OCI-LY3 (cell line): Measurements from ENCODE around the gene PIGT.
"Not testable (repeated sequence)": the region's sequence is repeated elsewhere in the genome, so short reads cannot be mapped to it uniquely, and the experiment has no call there.

Source experiments
- H2AFZ ChIP-seq: fragments of 200-600, 300-600 bp; shearing (Covaris generic); 2 replicates; pipeline ENCODE4 v1.6.0; 2014; ENCODE audit warnings: antibody characterized with exemption, low read depth, low read length
- H3K27ac ChIP-seq: fragments of 200-600, 300-600 bp; sonication (generic); 2 replicates; pipeline ENCODE4 v1.5.1; 2014; ENCODE audit warnings: mild to moderate bottlenecking, low read length, moderate library complexity, mixed read lengths
- H3K27me3 ChIP-seq: fragments of 200-600, 300-600 bp; sonication (generic); 2 replicates; pipeline ENCODE4 v1.6.1; 2014; ENCODE audit warnings: low read depth, low read length, mixed read lengths
- H3K36me3 ChIP-seq: fragments of 200-600, 300-600 bp; sonication (generic); replicated peaks from 2 replicates; pipeline ENCODE3; 2014; ENCODE audit warnings: low read depth, low read length, mixed read lengths
- H3K4me1 ChIP-seq: fragments of 300-600, 200-600 bp; sonication (generic); 2 replicates; pipeline ENCODE4 v1.6.1; 2014; ENCODE audit warnings: low read length, mixed read lengths
- H3K4me2 ChIP-seq: fragments of 200-600, 300-600 bp; sonication (generic); 2 replicates; pipeline ENCODE4 v1.6.1; 2014; ENCODE audit warnings: low read length, mixed read lengths
- H3K4me3 ChIP-seq: fragments of 300-600, 200-600 bp; sonication (generic); 2 replicates; pipeline ENCODE4 v1.5.1; 2014; ENCODE audit warnings: antibody characterized with exemption, mild to moderate bottlenecking, low read length, moderate library complexity
- H3K79me2 ChIP-seq: fragments of 300-600, 200-600 bp; shearing (Covaris generic); 2 replicates; pipeline ENCODE4 v1.6.1; 2014; ENCODE audit warnings: mild to moderate bottlenecking, low read length, mixed read lengths
- H3K9ac ChIP-seq: fragments of 300-600, 200-600 bp; shearing (Covaris generic); 2 replicates; pipeline ENCODE4 v1.6.0; 2014; ENCODE audit warnings: mild to moderate bottlenecking, low read length, moderate library complexity
- H3K9me3 ChIP-seq: fragments of 200-600, 300-600 bp; shearing (Covaris generic); 2 replicates; pipeline ENCODE4 v1.6.1; 2014; ENCODE audit warnings: low read length, mixed read lengths; ENCODE audit not compliant: insufficient read depth
- H4K20me1 ChIP-seq: fragments of 200-600, 300-600 bp; sonication (generic); 2 replicates; pipeline ENCODE4 v1.6.1; 2016; ENCODE audit warnings: low read length, mixed read lengths; ENCODE audit not compliant: insufficient read depth
- EZH2phosphoT487 ChIP-seq: fragments of 200-600 bp; shearing (Covaris generic); IDR thresholded peaks from 2 replicates; pipeline ENCODE4 v1.6.1; 2018; ENCODE audit warnings: antibody characterized with exemption, mixed run types, low read depth
- TF ChIP-seq, protein P1 (sequence below): fragments of 200-600, 300-600 bp; sonication (generic); IDR thresholded peaks from 2 replicates; pipeline ENCODE4 v1.5.1; 2014; ENCODE audit warnings: antibody characterized with exemption, low read length, low read depth

PIGT gene

DNA sequence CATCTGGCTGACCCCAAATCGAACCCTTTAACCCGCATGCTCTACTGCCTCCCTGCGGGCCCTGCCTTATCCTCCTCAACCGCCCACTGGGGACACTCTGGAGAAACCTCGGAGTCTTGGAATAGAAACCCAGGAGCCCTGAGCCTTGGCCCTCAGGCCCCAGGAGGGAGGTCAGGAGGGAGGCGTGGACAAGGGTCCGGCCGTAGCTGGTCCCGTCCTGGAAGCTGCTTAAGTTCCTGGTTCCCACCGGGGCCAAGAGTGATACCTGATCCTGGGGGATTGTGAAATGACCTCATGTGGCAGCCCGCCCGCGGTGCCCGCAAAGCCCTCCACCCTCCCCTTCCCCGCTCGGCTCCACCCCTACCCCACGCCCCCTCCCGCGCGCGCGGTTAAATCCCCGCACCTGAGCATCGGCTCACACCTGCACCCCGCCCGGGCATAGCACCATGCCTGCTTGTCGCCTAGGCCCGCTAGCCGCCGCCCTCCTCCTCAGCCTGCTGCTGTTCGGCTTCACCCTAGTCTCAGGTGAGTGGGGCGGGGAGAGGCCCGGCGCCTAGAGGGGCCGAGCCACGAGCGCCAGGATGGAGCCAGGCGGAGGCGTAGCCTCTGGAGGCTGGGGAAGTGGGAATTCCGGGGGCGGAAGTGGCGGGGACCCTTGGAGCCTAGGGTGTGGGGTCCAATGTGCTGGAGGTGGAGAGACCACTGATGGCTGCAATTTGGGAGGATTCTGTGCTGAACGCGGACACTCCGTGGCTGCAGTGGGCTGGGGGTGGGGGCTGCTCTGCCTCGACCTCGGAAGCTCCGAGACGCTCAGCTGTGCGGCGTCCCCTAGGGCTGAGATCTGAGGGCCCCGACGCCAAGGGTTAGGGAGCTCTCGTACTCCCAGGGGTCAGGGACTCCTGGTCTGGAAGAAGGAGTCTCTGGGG is 53.7 kb downstream of the PIGT start, which contains the start of gene WFDC2:
Gene WFDC2, plus strand, starts transcription at position 418 of the 926 bp plus-strand sequence. Its CDS starts 29 bp downstream, at position 447.
- H3K27ac ChIP-seq = no peak within 1 kb of the TSS
- H3K79me2 ChIP-seq = no peaks in the 10 kb centered on the region
- no peaks in the 10 kb centered on the region for H3K36me3 ChIP-seq
- H4K20me1 ChIP-seq = no peaks in the 10 kb centered on the region
- peak within 1 kb of the TSS; percentile 16; the same call in 1 of the 2 replicates for H2AFZ ChIP-seq
- H3K27me3 ChIP-seq = peaks cover 70% of the 10 kb centered on the region
- H3K4me2 ChIP-seq = peak within 1 kb of the TSS; percentile 77
- H3K4me1 ChIP-seq = no peaks in the 10 kb centered on the region; the same call in 1 of the 2 replicates
- peak within 1 kb of the TSS; percentile 22 for H3K9ac ChIP-seq
- TF ChIP-seq EZH2phosphoT487 = no peak
- TF ChIP-seq, protein P1, sequence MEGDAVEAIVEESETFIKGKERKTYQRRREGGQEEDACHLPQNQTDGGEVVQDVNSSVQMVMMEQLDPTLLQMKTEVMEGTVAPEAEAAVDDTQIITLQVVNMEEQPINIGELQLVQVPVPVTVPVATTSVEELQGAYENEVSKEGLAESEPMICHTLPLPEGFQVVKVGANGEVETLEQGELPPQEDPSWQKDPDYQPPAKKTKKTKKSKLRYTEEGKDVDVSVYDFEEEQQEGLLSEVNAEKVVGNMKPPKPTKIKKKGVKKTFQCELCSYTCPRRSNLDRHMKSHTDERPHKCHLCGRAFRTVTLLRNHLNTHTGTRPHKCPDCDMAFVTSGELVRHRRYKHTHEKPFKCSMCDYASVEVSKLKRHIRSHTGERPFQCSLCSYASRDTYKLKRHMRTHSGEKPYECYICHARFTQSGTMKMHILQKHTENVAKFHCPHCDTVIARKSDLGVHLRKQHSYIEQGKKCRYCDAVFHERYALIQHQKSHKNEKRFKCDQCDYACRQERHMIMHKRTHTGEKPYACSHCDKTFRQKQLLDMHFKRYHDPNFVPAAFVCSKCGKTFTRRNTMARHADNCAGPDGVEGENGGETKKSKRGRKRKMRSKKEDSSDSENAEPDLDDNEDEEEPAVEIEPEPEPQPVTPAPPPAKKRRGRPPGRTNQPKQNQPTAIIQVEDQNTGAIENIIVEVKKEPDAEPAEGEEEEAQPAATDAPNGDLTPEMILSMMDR = no peak
- no peaks in the 10 kb centered on the region for H3K9me3 ChIP-seq
- H3K4me3 ChIP-seq = peak within 1 kb of the TSS; percentile 70

DNA sequence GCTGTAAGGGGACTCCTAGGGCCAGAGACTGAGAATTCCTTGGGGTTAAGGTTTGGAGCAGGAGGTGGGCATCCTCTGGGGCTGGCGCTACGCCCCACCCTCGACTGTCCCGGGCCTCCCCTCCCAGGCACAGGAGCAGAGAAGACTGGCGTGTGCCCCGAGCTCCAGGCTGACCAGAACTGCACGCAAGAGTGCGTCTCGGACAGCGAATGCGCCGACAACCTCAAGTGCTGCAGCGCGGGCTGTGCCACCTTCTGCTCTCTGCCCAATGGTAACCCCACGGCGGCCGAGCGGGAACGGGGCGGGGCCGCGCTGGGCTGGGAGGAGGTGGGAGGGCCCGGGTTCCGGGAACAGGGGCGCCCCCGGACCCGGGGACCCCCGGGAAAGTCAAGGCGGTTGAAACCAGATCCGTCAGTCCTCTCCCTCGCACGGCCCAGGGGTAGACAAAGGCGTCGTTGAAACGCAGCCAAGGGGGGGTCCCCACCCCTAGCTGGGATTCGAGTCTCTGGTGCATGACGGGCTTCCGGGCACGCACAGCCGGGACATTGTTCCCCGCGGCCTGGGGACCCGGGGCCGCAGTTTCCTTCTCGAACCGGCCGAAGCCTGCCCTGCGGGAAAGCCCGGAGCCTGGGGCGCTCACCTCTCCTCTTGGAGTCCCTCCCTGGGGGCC is 54.5 kb downstream of the PIGT start:
- H3K4me2 ChIP-seq = peak overlapping the region; percentile 77
- no peaks in the 10 kb centered on the region for H3K9me3 ChIP-seq
- H2AFZ ChIP-seq = peak overlapping the region; percentile 16; the same call in 1 of the 2 replicates
- H3K27me3 ChIP-seq = peaks cover 62% of the 10 kb centered on the region
- no peaks in the 10 kb centered on the region for H3K79me2 ChIP-seq
- peak overlapping the region; percentile 70 for H3K4me3 ChIP-seq
- no peaks in the 10 kb centered on the region for H3K36me3 ChIP-seq
- H4K20me1 ChIP-seq = no peaks in the 10 kb centered on the region
- H3K4me1 ChIP-seq = no peaks in the 10 kb centered on the region; the same call in 1 of the 2 replicates
- H3K9ac ChIP-seq = peak overlapping the region; percentile 22
- TF ChIP-seq EZH2phosphoT487 = no peak
- TF ChIP-seq, protein P1 = no peak
- no peak overlapping the region for H3K27ac ChIP-seq

DNA sequence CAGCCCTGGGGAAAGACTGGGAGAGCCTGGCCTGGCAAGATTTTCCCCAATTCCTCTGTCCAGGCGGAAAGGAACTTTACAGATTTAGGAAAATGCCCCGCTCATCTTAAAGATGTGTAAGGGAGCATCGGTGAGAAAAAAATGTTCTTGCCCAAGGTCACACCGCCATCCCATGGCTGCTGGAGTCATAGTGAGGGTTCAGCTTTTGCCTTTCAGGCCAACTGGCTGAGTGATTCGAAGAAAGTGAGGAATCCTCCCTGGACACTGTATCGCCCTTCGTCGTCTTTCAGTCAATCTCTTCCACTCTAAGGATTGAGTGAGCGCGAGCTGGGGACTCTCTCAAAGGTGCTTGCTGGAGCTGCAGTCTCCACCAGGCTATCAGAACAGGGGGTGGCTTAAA is 55.0 kb downstream of the PIGT start:
- H3K4me1 ChIP-seq = no peaks in the 10 kb centered on the region; the same call in 1 of the 2 replicates
- no peaks in the 10 kb centered on the region for H3K79me2 ChIP-seq
- H3K27me3 ChIP-seq = peaks cover 57% of the 10 kb centered on the region
- peak overlapping the region; percentile 70 for H3K4me3 ChIP-seq
- TF ChIP-seq EZH2phosphoT487 = no peak
- TF ChIP-seq, protein P1 = peak; percentile 50
- peak overlapping the region; percentile 22 for H3K9ac ChIP-seq
- H3K27ac ChIP-seq = no peak overlapping the region
- H2AFZ ChIP-seq = 0 out of 2 replicates have a peak overlapping the region, but pooled peaks have one; percentile 16
- H3K36me3 ChIP-seq = no peaks in the 10 kb centered on the region
- peak overlapping the region; percentile 77 for H3K4me2 ChIP-seq
- H3K9me3 ChIP-seq = no peaks in the 10 kb centered on the region
- H4K20me1 ChIP-seq = no peaks in the 10 kb centered on the region

DNA sequence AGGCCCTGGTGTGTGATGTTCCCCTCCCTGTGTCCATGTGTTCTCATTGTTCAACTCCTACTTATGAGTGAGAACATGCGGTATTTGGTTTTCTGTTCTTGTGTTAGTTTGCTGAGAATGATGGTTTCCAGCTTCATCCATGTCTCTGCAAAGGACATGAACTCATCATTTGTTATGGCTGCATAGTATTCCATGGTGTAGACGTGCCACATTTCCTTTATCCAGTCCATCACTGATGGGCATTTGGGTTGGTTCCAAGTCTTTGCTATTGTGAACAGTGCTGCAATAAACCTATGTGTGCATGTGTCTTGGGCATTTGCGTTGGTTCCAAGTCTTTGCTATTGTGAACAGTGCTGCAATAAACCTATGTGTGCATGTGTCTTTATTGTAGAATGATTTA is 56.3 kb downstream of the PIGT start:
- not testable (repeated sequence) for H3K9me3 ChIP-seq, H4K20me1 ChIP-seq, H3K36me3 ChIP-seq, H2AFZ ChIP-seq, H3K27ac ChIP-seq, H3K4me1 ChIP-seq, H3K4me3 ChIP-seq, H3K79me2 ChIP-seq, H3K4me2 ChIP-seq, H3K9ac ChIP-seq
- H3K27me3 ChIP-seq = peaks cover 53% of the 10 kb centered on the region
